ENCODE data around the gene MISP3. TPM values are rescaled to one million over a fixed set of nuclear protein-coding genes. Genes with fewer than 3 reads are reported as not detected.

Gene MISP3
- total RNA-seq, 2 donors from 2014 or later = 1.7 to 2.7 TPM

- H3K36me3 ChIP-seq = no peaks in the 10 kb centered on the region
- ATAC-seq (ENCODE audit: insufficient number of reproducible peaks, low FRiP score, low read depth) = no peak
- no peaks in the 10 kb centered on the region for H3K27me3 ChIP-seq (replicated peaks; ENCODE audit: insufficient read depth)
These were observed 20.6 kb upstream of the MISP3 start for GRCh38 chr19:14051980-14052379.

GRCh38 chr19:14052470-14052869 lies 20.1 kb upstream of the MISP3 start:
- no peaks in the 10 kb centered on the region for H3K9me3 ChIP-seq
- H3K4me3 ChIP-seq = no peak overlapping the region
- ATAC-seq (ENCODE audit: insufficient number of reproducible peaks, low FRiP score, low read depth) = no peak
- H3K4me1 ChIP-seq (ENCODE audit: control insufficient read depth in 1 of 2, low read depth in 2 of 2) = no peaks in the 10 kb centered on the region
- DNase-seq (ENCODE audit: low spot score) = no peak
- H3K27me3 ChIP-seq (replicated peaks; ENCODE audit: insufficient read depth) = no peaks in the 10 kb centered on the region
- no peak for TF ChIP-seq CTCF (IDR thresholded peaks at IDR 0.05)
- H3K27ac ChIP-seq = no peak overlapping the region
- H3K36me3 ChIP-seq = no peaks in the 10 kb centered on the region

More at GRCh38 chr19:14051980-14052379, 20.6 kb upstream of the MISP3 start:
- Histone ChIP-seq H3K4me1 (ENCODE audit: control insufficient read depth in 1 of 2, low read depth in 2 of 2) (no peaks in the 10 kb centered on the region), H3K27ac (no peak overlapping the region), H3K4me3 (no peak overlapping the region), H3K9me3 (no peaks in the 10 kb centered on the region)
- DNase-seq (ENCODE audit: low spot score) = no peak
- TF ChIP-seq CTCF (IDR thresholded peaks at IDR 0.05) = no peak

GRCh38 chr19:14053032-14053431 lies 19.6 kb upstream of the MISP3 start:
- TF ChIP-seq CTCF (IDR thresholded peaks at IDR 0.05) = no peak
- ATAC-seq (ENCODE audit: insufficient number of reproducible peaks, low FRiP score, low read depth) = no peak

GRCh38 chr19:14053500-14053899 lies 19.1 kb upstream of the MISP3 start:
- no peak overlapping the region for H3K27ac ChIP-seq
- no peak overlapping the region for H3K4me3 ChIP-seq
- ATAC-seq (ENCODE audit: insufficient number of reproducible peaks, low FRiP score, low read depth) (no peak), DNase-seq (ENCODE audit: low spot score) (no peak)
- no peak for TF ChIP-seq CTCF (IDR thresholded peaks at IDR 0.05)
- peaks cover 0 to 8% of the 10 kb centered on the region in 2 donors for H3K4me1 ChIP-seq (ENCODE audit: control insufficient read depth in 1 of 2, low read depth in 2 of 2)
- H3K36me3 ChIP-seq = no peaks in the 10 kb centered on the region
- no peaks in the 10 kb centered on the region for H3K27me3 ChIP-seq (replicated peaks; ENCODE audit: insufficient read depth)
- no peaks in the 10 kb centered on the region for H3K9me3 ChIP-seq

More at GRCh38 chr19:14053032-14053431, 19.6 kb upstream of the MISP3 start:
- no peak overlapping the region for H3K4me3 ChIP-seq
- no peak overlapping the region for H3K27ac ChIP-seq
- peaks cover 0 to 3% of the 10 kb centered on the region in 2 donors for H3K4me1 ChIP-seq (ENCODE audit: control insufficient read depth in 1 of 2, low read depth in 2 of 2)
- DNase-seq (ENCODE audit: low spot score) = no peak
- H3K27me3 ChIP-seq (replicated peaks; ENCODE audit: insufficient read depth) = no peaks in the 10 kb centered on the region
- H3K9me3 ChIP-seq = no peaks in the 10 kb centered on the region
- no peaks in the 10 kb centered on the region for H3K36me3 ChIP-seq

- Histone ChIP-seq H3K4me1 (ENCODE audit: control insufficient read depth in 1 of 2, low read depth in 2 of 2) (peaks cover 0 to 14% of the 10 kb centered on the region in 2 donors), H3K27ac (no peak overlapping the region), H3K9me3 (no peaks in the 10 kb centered on the region), H3K4me3 (no peak overlapping the region), H3K36me3 (no peaks in the 10 kb centered on the region), H3K27me3 (replicated peaks; ENCODE audit: insufficient read depth) (no peaks in the 10 kb centered on the region)
- no peak for TF ChIP-seq CTCF (IDR thresholded peaks at IDR 0.05)
- no peak for ATAC-seq (ENCODE audit: insufficient number of reproducible peaks, low FRiP score, low read depth)
- DNase-seq (ENCODE audit: low spot score) = no peak
These were observed 18.5 kb upstream of the MISP3 start for GRCh38 chr19:14054099-14054498.
